ENCODE data around the gene TRABD2B. TPM values are rescaled to one million over a fixed set of nuclear protein-coding genes. Genes with fewer than 3 reads are reported as not detected.
A peak's percentile ranks its signal among the peaks of the same experiment; 100 is the strongest.

Gene TRABD2B
- polyA plus RNA-seq, 4 donors: under 0.01 to 2.6 (median 2.2) TPM; not detected in 1

DNA sequence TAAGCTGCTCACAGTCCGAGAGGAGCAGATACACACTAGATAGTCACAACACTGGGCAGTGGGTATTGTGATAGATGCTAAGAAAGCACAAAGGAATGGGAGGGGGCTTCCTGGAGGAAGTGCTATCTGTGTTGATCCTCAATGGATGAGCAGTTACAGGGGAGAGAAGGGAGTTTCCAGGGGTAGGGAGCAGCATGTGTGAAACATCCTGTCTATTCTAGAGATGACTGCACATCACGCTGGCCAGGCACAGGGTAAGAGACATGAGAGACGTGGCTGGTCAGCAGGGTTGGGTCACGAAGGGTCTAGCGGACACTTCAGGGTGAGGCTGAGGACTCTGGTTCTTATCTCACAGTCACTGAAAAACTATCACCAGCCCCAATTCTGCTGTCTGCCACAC, 235.2 kb downstream of the TRABD2B start:
- Histone ChIP-seq H3K4me1 (ENCODE audit: control insufficient read depth in 3 of 3, insufficient read depth in 2 of 3, low read depth in 1 of 3, low read length in 2 of 3) (peaks cover 0 to 15% (median 0%) of the 10 kb centered on the region in 3 donors), H3K27ac (ENCODE audit: low read depth in 1 of 3, low read length in 2 of 3) (no peak overlapping the region), H3K36me3 (ENCODE audit: control insufficient read depth in 3 of 3, insufficient read depth in 2 of 3, low read depth in 1 of 3, low read length in 3 of 3) (peaks cover 0 to 6% (median 0%) of the 10 kb centered on the region in 3 donors), H3K27me3 (ENCODE audit: control insufficient read depth in 3 of 3, insufficient read depth in 3 of 3, low read length in 3 of 3) (no peaks in the 10 kb centered on the region), H3K4me3 (ENCODE audit: low read depth in 1 of 3, low read length in 3 of 3) (no peak overlapping the region), H3K9me3 (ENCODE audit: control insufficient read depth in 2 of 2, insufficient read depth in 1 of 2, low read depth in 1 of 2, low read length in 1 of 2) (no peaks in the 10 kb centered on the region)
- no peak for DNase-seq
- FAIRE-seq: no peak
- 73 to 74% (median 74%) methylated on average over 5 of the region's 5 CpGs for WGBS, 3 donors

DNA sequence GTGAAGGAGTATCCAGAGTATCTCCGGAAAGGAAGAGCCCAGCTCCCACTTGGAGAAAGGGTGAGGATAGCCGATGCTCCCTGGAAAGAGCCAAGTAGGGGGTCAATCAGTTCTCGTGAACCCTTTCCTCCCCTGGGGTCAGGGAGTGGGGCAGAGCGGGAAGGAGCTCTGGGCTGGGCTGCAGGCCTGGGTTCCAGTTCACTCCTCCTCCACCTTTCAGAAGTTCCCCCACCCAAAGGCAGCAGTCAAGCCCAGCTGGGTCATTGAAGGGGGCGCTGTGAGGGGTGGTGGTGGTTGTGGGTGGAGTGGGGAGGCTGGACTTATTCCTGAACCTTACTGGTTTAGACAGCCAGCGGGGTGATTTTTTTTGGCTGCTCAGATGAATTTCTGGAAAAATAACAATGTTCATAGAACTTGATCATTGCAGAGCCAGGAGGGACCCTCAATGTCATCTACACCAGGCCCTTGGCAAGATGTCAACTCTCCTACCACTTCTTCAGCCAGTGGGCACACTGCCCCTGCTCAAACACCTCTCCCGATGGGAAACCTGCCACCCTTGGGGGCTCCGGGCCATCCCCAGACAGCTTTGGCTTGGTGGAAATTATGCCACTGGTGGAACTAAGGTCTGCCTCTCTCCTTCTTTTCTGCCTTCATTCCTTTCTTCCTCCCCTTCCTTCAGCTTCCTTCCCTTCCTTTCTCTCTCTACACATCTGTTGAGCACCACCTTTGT, 235.8 kb downstream of the TRABD2B start:
- 82 to 89% (median 87%) methylated on average over 8 of the region's 8 CpGs for WGBS, 3 donors

DNA sequence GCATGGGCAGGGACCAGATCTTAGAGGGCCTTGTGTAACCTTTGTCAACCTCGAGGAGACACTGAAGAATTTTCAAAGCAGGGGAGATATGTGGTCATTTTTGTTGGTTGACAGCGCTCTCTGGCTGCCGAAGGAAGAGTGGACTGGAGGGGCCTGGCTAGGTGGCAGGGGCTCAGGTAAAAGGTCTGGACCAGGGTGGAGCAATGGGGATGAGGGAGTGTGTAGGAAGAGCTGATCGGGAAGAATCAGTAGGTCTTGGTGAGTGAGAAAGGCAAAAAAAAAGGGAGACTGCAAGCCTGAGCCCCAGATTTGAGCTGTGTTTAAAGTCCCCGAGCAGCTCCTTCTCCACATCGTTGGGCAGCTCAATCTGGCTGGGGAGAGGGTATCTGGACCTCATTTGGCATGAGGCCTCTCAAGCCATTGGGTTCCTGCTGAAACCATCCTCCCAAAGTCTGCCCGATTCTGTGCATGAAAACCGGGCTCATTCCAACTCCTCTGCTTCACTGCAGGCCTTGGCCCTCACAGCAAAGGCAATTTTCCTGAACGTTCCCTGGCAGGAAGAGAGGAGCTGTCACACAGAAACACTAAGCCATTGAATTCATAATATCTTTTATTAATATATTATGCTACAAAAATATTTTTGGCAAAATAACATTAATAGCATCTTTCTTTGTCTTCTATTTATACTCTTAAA, 237.1 kb downstream of the TRABD2B start:
- H3K9me3 ChIP-seq (ENCODE audit: control insufficient read depth in 2 of 2, insufficient read depth in 1 of 2, low read depth in 1 of 2, low read length in 1 of 2): no peaks in the 10 kb centered on the region
- DNase-seq (no peak), FAIRE-seq (no peak)
- H3K4me1 ChIP-seq (ENCODE audit: control insufficient read depth in 3 of 3, insufficient read depth in 2 of 3, low read depth in 1 of 3, low read length in 2 of 3): peaks cover 0 to 15% (median 0%) of the 10 kb centered on the region in 3 donors
- H3K27me3 ChIP-seq (ENCODE audit: control insufficient read depth in 3 of 3, insufficient read depth in 3 of 3, low read length in 3 of 3): no peaks in the 10 kb centered on the region
- H3K4me3 ChIP-seq (ENCODE audit: low read depth in 1 of 3, low read length in 3 of 3): no peak overlapping the region
- 81 to 87% (median 86%) methylated on average over 9 of the region's 9 CpGs for WGBS, 3 donors
- peaks cover 0 to 3% (median 0%) of the 10 kb centered on the region in 3 donors for H3K36me3 ChIP-seq (ENCODE audit: control insufficient read depth in 3 of 3, insufficient read depth in 2 of 3, low read depth in 1 of 3, low read length in 3 of 3)
- no peak overlapping the region for H3K27ac ChIP-seq (ENCODE audit: low read depth in 1 of 3, low read length in 2 of 3)

More for the DNA sequence above, 235.8 kb downstream of the TRABD2B start:
- peaks cover 0 to 15% (median 0%) of the 10 kb centered on the region in 3 donors for H3K4me1 ChIP-seq (ENCODE audit: control insufficient read depth in 3 of 3, insufficient read depth in 2 of 3, low read depth in 1 of 3, low read length in 2 of 3)
- peaks cover 0 to 6% (median 0%) of the 10 kb centered on the region in 3 donors for H3K36me3 ChIP-seq (ENCODE audit: control insufficient read depth in 3 of 3, insufficient read depth in 2 of 3, low read depth in 1 of 3, low read length in 3 of 3)
- H3K9me3 ChIP-seq (ENCODE audit: control insufficient read depth in 2 of 2, insufficient read depth in 1 of 2, low read depth in 1 of 2, low read length in 1 of 2): no peaks in the 10 kb centered on the region
- no peaks in the 10 kb centered on the region for H3K27me3 ChIP-seq (ENCODE audit: control insufficient read depth in 3 of 3, insufficient read depth in 3 of 3, low read length in 3 of 3)
- no peak for DNase-seq
- H3K4me3 ChIP-seq (ENCODE audit: low read depth in 1 of 3, low read length in 3 of 3): no peak overlapping the region
- H3K27ac ChIP-seq (ENCODE audit: low read depth in 1 of 3, low read length in 2 of 3): no peak overlapping the region
- no peak for FAIRE-seq

DNA sequence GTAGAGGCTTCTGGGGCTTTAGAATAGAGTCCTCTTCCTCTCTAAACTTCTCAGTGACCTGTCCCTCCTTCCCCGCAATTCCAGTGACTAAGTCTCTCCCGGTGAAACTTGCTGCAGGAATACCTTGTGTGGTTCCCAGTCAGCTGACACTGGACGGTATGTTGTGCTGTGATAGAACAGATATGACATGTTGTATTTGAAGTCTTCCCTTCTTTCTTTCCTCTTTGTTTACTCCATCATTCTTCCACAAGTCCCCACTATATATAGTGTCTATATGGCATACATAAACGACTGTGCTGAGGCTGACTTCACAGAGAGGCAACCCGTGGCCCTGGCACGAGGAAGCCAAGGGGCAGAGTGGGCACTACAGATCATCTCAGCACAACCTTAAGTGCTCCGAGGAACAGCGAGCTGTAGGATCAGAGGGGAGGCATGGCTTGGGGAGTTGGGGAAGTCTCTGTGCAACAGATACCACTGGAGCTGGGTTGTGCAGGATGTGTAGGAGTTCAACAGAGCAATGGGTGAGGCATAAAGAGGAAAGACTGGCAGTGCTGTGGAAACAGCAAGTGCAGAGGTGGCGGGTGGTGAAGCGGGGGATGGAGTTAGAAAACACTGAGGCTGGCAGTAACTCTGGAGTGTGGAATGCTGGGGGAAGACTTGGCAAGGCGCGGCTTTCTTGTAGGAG, 237.8 kb downstream of the TRABD2B start:
- peak overlapping the region in 1 of 3 donors; percentile 20 for H3K27ac ChIP-seq (ENCODE audit: low read depth in 1 of 3, low read length in 2 of 3)
- H3K27me3 ChIP-seq (ENCODE audit: control insufficient read depth in 3 of 3, insufficient read depth in 3 of 3, low read length in 3 of 3): no peaks in the 10 kb centered on the region
- no peak overlapping the region for H3K4me3 ChIP-seq (ENCODE audit: low read depth in 1 of 3, low read length in 3 of 3)
- FAIRE-seq (no peak), DNase-seq (no peak)
- WGBS, 3 donors: 87 to 90% (median 88%) methylated on average over 12 of the region's 12 CpGs
- H3K36me3 ChIP-seq (ENCODE audit: control insufficient read depth in 3 of 3, insufficient read depth in 2 of 3, low read depth in 1 of 3, low read length in 3 of 3): no peaks in the 10 kb centered on the region
- H3K9me3 ChIP-seq (ENCODE audit: control insufficient read depth in 2 of 2, insufficient read depth in 1 of 2, low read depth in 1 of 2, low read length in 1 of 2): no peaks in the 10 kb centered on the region
- peaks cover 0 to 15% (median 0%) of the 10 kb centered on the region in 3 donors for H3K4me1 ChIP-seq (ENCODE audit: control insufficient read depth in 3 of 3, insufficient read depth in 2 of 3, low read depth in 1 of 3, low read length in 2 of 3)

DNA sequence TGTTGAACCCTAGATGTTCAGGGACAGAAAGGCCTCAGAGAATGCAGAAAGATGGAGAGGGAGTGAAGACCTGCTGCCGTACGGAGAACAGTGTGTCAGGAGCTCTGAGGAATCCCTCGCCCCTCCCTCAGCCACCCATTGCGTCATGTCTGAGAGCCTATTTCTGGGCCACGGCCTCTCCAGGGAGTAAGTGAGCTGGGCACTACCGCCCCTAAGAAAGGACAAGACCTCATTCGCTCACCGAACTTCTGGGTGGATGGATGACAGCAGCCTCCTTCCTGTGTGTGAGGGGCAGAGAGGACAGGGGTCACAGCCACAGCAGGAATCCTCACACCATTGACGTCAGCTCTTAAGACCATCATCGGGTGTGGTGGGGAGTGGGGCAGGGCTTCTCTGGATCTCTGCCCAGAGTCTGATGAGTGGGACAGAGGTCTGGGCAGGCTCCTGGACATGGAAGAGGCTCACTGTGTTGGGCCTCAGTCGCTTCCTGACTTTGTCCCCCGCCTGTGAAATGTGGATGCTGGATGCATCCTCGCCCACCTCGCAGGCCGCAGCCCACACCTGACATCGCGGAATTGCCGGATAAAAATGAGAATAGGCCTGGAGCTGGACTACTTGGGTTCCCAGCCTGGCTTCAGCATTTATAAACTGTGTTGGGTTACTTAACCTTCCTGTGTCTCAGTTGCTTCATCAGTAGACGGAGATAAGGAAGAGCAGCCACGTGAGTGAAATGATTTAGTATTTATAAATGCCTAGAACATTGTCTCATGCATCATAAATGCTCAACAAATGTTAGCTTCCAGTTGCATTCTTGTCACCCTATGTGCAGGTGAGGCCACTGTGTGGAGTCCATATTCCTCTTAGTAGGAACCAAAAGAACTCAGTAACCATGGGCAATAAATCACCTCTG, 238.6 kb downstream of the TRABD2B start:
- H3K9me3 ChIP-seq (ENCODE audit: control insufficient read depth in 2 of 2, insufficient read depth in 1 of 2, low read depth in 1 of 2, low read length in 1 of 2): no peaks in the 10 kb centered on the region
- no peaks in the 10 kb centered on the region for H3K36me3 ChIP-seq (ENCODE audit: control insufficient read depth in 3 of 3, insufficient read depth in 2 of 3, low read depth in 1 of 3, low read length in 3 of 3)
- 78 to 89% (median 80%) methylated on average over 20 of the region's 20 CpGs for WGBS, 3 donors
- FAIRE-seq (no peak), DNase-seq (peak in 1 of 2 donors; percentile 52)
- H3K4me1 ChIP-seq (ENCODE audit: control insufficient read depth in 3 of 3, insufficient read depth in 2 of 3, low read depth in 1 of 3, low read length in 2 of 3): peaks cover 0 to 15% (median 0%) of the 10 kb centered on the region in 3 donors
- no peak overlapping the region for H3K4me3 ChIP-seq (ENCODE audit: low read depth in 1 of 3, low read length in 3 of 3)
- H3K27ac ChIP-seq (ENCODE audit: low read depth in 1 of 3, low read length in 2 of 3): no peak overlapping the region
- no peaks in the 10 kb centered on the region for H3K27me3 ChIP-seq (ENCODE audit: control insufficient read depth in 3 of 3, insufficient read depth in 3 of 3, low read length in 3 of 3)

DNA sequence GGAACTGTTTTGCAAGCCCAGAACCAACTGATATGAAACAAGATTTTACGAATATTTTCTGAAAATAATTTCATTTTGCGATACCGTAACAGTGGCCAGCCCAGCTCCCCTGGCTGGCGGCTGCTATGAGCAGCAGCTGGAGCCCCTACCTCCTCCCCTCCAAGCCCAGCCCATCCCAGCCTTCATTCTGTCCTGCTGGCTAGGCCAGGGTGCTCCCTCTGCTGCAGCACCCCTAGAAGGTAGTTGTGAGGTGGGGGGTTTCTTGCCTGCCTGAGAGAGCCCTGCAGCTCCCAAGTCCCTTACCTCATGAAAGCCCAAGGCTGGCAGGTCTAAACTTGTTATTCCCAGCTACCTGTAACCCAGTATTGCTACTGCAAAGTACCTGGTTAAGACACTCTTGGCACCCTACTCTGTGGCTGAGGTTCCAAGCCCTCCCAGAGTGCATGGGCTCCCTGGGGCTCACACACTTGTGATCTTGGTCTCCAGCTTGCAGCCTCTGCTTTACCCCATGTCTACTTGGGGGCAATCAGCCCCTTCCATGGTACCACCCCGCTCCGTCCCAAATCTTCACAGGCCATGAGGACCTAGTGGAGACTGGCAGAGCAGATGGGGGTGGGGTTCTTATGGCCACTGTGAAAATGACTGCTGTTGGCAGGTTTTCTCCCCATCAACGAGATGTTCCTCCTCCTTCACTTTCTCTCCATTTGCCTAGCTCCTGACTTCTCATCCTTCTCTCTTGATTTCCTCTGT, 239.8 kb downstream of the TRABD2B start:
- H3K27me3 ChIP-seq (ENCODE audit: control insufficient read depth in 3 of 3, insufficient read depth in 3 of 3, low read length in 3 of 3): no peaks in the 10 kb centered on the region
- H3K27ac ChIP-seq (ENCODE audit: low read depth in 1 of 3, low read length in 2 of 3): no peak overlapping the region
- no peaks in the 10 kb centered on the region for H3K9me3 ChIP-seq (ENCODE audit: control insufficient read depth in 2 of 2, insufficient read depth in 1 of 2, low read depth in 1 of 2, low read length in 1 of 2)
- no peak for DNase-seq
- H3K4me3 ChIP-seq (ENCODE audit: low read depth in 1 of 3, low read length in 3 of 3): no peak overlapping the region
- no peaks in the 10 kb centered on the region for H3K36me3 ChIP-seq (ENCODE audit: control insufficient read depth in 3 of 3, insufficient read depth in 2 of 3, low read depth in 1 of 3, low read length in 3 of 3)
- 83 to 92% (median 86%) methylated on average over 7 of the region's 7 CpGs for WGBS, 3 donors
- no peak for FAIRE-seq
- peaks cover 0 to 18% (median 0%) of the 10 kb centered on the region in 3 donors for H3K4me1 ChIP-seq (ENCODE audit: control insufficient read depth in 3 of 3, insufficient read depth in 2 of 3, low read depth in 1 of 3, low read length in 2 of 3)

DNA sequence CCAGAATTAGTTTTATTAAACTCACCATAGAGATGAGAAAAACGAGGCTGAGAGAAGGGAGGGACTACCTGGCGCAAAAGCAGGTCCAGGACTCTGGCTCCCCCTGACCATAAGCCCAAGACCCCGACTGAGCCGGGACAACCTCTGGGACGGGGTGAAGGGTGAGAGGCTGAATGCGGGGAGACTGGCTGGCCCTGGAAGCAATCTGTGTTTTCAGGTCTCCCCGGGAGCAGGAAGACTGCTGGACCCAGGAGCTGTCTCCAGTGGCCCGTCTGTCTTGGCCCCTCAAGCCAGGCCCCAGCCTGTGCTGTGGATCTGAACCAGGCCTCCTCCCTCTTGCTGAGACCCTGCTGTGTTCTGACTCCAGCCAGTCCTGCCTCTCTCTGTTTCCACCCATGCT, 240.8 kb downstream of the TRABD2B start:
- Histone ChIP-seq H3K9me3 (ENCODE audit: control insufficient read depth in 2 of 2, insufficient read depth in 1 of 2, low read depth in 1 of 2, low read length in 1 of 2) (no peaks in the 10 kb centered on the region), H3K4me1 (ENCODE audit: control insufficient read depth in 3 of 3, insufficient read depth in 2 of 3, low read depth in 1 of 3, low read length in 2 of 3) (peaks cover 0 to 26% (median 0%) of the 10 kb centered on the region in 3 donors), H3K27me3 (ENCODE audit: control insufficient read depth in 3 of 3, insufficient read depth in 3 of 3, low read length in 3 of 3) (no peaks in the 10 kb centered on the region), H3K4me3 (ENCODE audit: low read depth in 1 of 3, low read length in 3 of 3) (no peak overlapping the region), H3K27ac (ENCODE audit: low read depth in 1 of 3, low read length in 2 of 3) (no peak overlapping the region), H3K36me3 (ENCODE audit: control insufficient read depth in 3 of 3, insufficient read depth in 2 of 3, low read depth in 1 of 3, low read length in 3 of 3) (no peaks in the 10 kb centered on the region)
- 87 to 93% (median 89%) methylated on average over 8 of the region's 8 CpGs for WGBS, 3 donors
- FAIRE-seq (no peak), DNase-seq (no peak)

Data from small intestine (tissue), 7 donors.